GM15510 (cell line): ENCODE results near the gene GDF10.

Experiments
- POLR2A ChIP-seq: IDR thresholded peaks from 3 replicates; pipeline ENCODE4 v1.6.1; 2011; ENCODE audit warnings: borderline replicate concordance; ENCODE audit not compliant: insufficient read length; ENCODE audit errors: extremely low read depth

Gene GDF10

DNA sequence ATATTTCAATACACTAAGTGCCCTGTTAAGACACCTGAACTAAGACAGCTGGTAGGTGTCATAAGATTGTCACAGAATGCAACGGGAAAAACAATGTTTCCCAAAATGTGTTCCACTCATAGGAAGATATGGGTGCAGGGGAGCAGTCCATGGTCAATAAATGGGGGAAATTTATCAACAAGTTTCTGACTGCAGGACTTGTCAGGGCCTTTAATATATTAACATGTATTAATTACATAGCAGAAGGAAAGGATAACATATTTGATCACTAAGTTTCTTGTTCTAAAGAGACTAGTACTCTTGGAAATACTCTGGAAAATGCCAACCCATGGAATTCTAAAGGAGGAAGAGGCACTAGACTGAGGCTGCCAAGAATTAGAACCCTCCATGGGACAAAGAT lies 54.9 kb downstream of the GDF10 start:
- no peak for TF ChIP-seq POLR2A

DNA sequence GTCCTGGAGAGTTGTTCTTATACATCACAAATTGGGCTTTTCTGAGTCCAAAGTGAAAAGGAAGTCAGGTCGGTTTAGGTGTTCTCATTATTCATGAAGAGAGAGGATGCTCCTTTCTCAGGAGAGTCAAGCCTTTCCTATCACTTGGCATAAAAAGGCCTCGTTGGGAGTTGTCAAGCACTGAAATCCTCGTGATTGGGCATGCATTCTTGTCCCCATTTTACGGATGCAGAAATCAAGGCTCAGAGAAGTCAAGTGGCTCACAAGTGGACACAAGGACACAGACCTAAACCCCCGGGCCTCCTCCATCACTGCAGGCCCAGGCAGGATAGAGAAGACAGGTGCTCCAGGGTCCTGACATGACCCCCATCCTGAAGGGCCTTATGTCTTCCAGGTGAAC lies 56.7 kb downstream of the GDF10 start:
- TF ChIP-seq POLR2A: no peak

GRCh38 chr10:47357131-47357582 lies 57.2 kb downstream of the GDF10 start:
- TF ChIP-seq POLR2A: no peak

DNA sequence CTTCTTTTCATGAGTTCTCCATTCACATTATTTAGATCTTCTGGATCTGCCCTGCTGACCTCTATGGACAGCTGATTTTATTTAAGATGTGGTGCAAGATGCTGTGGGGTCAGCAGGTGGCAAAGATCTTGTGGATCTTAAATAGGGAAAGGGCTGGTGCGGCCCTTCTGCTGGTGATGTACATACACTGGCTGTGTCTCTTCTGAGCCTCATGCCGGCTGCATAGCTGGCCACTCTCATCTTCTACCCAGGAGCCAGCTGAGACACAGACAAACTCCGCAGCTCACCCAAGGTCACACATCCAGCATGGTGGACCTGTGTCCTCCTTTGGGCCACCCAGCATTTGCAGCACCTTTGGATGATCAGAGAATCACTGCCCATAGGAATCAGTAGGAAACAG lies 57.9 kb downstream of the GDF10 start:
- TF ChIP-seq POLR2A: no peak

DNA sequence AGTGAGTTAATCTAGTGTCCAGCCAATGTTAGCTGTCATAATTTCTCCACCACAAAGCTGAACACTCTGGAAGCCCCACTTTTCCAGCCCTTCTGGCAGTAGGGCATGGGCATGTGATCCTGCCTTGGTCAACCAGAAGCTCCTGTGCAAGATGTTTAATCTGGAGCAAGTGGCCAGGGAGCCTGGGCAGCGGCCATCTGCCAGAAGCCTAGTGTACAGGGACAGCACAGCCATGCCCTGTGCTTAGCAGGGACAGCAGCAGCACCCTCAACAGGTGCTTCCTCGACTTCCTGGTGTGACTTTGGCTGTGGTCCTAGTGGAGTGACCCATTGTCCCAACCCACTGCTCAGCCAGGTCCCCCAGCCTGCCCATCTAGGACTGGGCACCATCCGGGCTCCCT lies 58.5 kb downstream of the GDF10 start:
- TF ChIP-seq POLR2A: no peak

GRCh38 chr10:47359101-47359500 lies 59.1 kb downstream of the GDF10 start:
- no peak for TF ChIP-seq POLR2A

- no peak for TF ChIP-seq POLR2A
Observed at GRCh38 chr10:47359626-47360418, 59.8 kb downstream of the GDF10 start.

DNA sequence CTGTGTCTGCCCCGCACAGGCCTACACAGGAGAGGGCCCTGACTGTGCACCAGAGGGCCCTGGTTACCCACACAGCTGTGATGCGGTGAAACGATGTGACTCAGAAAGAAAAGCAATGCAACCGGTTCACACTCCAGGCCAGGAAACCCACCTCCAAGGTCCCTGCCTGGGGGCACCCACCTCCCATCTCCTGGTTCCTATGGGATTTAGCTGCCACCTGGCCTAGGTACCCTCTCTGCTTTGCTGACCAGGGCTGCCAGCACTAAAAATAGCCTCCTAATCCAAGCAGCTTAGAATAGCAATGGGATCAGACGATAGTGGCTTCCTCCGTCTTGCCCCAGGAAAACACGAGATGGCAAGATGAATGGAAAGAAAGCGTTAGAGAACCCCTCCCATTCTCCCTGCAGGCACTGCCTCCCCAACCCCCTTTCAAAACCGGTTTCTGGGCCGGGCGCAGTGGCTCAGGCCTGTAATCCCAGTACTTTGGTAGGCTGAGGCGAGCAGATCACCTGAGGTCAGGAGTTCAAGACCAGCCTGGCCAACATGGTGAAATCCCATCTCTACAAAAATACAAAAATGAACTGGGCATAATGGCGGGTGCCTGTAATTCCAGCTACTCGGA lies 60.5 kb downstream of the GDF10 start:
- TF ChIP-seq POLR2A: no peak

- no peak for TF ChIP-seq POLR2A
Observed at GRCh38 chr10:47361293-47361692, 61.3 kb downstream of the GDF10 start.

- no peak for TF ChIP-seq POLR2A
Observed at GRCh38 chr10:47362199-47362598, 62.2 kb downstream of the GDF10 start.
